Cerebellar cortex (tissue), 1 donor: Measurements from ENCODE around the gene PGF.
A peak's percentile ranks its signal among the peaks of the same experiment; 100 is the strongest.

ENCODE experiments used
- DNase-seq: peaks from one replicate; pipeline ENCODE4 v3.0.0-alpha.2; 2015; ENCODE audit warnings: low spot score

Gene PGF

DNA sequence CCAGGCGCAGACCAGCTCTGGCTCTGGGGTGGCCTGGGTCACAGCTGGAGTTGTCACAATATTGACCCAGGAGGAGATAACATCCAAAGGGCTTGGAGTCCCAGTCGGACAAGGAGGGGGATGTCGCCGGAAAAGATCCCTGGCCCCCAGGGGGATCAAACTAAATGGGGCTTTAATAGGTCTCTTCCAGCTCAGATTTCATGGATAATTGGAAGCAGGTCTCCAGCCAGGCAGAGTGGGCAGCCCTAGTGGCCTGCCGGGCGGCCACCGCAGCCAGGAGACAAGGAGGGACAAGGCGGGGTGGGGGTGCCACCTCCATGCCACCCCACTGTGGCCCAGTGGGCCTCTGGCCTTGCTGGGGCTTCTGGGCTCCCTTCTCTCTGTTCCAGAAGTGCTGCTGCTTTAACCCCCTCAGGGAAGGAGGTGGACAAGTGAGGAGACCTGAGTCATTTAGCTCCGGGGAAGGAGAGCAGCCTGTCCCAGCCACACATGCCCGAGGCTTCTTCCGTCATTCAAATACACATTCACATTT is 23.1 kb upstream of the PGF start:
- no peak for DNase-seq

- no peak for DNase-seq
These were observed 22.5 kb upstream of the PGF start for GRCh38 chr14:74977901-74978385.

DNA sequence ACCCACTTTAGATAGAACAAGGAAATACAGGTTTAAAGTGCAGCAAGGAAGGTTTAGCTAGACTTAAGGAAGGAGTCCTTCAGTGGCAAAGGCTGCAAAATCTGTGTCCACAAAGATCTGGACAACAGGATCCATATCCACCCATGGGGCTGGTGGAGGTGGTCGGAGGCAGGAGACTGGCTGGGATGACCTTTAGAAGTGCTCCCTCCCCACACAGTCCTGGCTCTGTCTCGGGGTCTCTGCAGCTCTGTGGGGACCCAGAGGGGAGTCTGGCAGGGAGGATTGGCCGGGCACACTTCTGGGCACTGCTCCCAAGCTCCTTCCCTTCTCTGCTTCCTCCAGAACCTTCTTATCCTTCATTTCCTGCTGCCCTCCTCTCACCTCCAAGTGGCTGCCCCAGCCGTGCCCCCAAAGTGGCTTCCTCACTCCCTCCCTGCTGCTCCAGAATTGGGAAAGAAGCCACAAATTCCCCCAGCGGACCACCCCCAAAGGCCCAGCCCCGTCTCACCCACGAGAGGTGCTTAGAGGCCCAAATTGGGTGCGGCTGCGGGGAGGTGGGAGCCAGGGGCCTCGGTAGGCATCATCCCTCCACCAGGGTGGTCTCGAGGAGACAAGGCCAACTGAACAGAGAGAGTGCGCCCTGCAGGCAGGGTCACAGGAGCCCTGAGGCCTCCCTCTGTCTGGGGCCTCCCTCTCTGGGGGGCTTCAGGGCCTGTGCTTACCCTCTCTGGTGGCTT is 21.9 kb upstream of the PGF start:
- DNase-seq = no peak

DNA sequence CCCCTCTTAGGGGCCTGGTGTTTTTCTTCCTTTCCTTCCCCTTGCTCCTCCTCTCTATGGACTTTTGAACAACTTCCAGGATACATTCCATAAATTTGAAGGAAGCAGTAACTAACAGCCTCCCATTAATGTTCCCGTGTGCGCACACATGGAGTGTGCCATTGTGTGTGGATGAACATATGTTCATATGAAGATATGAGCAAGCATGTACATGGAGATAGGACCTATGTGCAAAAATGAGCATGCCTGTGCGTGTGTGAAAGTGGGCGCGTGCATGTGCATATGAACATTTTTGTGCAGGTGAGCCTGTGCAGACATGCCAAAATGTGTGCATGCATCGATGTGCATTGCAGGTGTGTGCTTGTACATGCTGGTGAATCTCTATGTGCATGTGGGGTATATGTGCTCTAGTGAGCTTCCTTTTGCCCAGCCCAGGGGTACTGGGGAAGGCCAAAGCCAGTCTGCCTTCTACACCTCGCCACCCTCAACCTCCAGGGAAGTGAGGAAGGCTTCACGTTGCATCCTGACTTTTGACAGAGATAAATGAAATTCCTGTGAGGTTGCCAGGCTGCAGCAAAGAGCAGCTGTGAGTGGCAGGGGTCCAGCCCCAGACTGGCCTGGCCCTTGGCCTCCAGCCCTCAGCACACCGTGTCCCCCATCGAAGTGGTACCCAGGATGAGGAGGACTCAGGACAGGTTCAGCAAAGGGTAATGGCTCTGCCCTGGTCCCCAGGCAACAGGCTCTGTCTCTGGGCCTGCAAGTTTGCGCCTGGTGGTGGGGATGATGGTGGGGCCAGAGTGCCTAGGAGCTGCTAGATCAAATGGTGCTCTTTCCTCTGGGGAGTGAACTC is 21.1 kb upstream of the PGF start:
- DNase-seq = no peak

DNA sequence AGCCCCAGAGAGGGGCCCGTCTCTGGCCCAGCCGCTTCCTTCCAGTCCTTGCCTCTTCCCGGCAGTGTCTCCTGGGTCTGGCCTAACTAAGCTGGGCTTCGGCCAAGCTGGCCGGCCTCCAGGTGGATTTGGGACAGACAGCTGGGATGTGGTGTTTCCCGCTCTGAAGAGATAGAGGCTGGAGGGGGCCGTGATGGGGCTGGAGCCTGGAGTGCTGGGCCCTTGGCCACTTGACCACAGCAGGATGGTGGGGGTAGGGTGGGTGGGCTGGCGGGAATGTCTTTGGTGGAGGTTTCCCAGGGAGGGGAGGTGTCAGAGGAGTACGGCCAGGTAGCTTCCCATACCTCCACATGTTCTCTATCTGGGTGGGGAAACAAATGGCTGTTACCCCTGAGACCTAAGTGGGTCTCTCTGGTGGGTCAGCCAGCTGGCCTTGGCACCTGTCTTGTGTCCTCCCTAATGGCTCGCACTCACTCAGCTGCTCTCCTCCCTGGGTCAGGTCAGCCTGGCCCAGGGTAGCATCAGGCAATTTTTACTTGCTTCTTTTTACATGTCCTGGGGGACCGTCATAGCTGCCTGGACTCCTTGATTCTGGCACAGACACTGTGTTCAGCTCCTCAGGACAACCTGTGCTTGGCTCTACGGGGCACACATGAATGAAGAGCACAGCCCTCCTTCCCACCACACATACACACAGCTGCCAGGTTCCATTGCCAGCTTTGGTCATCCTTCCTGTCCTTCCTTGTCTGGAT is 19.8 kb upstream of the PGF start:
- DNase-seq = no peak

DNA sequence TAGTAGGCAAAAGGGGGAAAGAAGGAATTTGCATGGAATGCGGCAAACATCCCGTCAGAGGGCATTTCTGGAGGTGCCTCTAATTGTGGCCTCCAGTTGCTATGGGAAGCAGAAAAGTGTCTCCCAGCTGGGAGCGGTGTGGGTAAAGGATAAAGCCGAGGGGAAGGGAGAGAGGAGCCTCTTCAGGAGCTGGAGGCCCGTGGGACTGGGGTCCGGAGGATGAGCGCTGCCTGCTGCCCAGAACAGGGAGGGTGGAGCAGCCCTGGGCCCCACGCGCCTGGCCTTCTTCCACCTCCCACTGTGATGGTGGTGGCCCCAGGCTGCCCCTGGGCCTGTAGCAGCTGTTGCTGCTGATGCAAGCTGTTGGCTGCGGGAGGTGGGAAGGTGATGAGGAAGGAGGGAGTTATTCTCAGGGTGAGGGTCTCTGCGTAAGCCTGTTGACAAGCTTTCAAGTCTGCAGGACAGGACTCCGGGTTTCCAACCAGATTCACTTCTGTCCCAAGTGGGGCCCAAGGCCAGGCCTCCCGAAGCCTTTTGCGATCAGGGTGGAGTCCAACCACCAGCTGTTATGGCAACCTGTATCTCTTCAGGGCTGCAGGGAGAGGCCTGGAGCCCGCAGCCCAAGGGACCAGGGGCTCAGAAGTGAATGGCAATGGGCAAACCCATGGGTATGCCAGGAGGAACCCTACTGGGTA is 19.1 kb upstream of the PGF start:
- DNase-seq = no peak

GRCh38 chr14:74973905-74974363 is 18.5 kb upstream of the PGF start:
- no peak for DNase-seq

GRCh38 chr14:74973003-74973653 is 17.7 kb upstream of the PGF start:
- DNase-seq = no peak

DNA sequence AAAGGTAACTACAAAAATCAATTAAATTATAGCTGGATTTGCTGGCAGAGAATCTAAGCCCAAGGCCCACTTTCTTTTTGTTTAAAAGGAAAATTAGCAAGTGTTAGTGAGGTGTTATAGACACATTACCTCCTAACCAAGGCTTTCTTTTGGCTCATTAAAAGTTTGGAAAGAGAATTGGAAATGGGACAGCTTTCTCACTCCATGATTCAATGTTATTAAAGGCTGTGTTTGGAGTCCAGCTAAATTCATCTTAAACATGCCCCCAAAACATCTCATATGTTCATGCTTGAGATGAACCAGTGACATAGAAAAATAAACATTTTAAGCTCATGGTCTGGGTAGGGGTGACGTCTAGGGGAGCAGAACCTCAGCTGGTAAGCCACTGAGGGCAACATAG is 13.4 kb upstream of the PGF start:
- no peak for DNase-seq

DNA sequence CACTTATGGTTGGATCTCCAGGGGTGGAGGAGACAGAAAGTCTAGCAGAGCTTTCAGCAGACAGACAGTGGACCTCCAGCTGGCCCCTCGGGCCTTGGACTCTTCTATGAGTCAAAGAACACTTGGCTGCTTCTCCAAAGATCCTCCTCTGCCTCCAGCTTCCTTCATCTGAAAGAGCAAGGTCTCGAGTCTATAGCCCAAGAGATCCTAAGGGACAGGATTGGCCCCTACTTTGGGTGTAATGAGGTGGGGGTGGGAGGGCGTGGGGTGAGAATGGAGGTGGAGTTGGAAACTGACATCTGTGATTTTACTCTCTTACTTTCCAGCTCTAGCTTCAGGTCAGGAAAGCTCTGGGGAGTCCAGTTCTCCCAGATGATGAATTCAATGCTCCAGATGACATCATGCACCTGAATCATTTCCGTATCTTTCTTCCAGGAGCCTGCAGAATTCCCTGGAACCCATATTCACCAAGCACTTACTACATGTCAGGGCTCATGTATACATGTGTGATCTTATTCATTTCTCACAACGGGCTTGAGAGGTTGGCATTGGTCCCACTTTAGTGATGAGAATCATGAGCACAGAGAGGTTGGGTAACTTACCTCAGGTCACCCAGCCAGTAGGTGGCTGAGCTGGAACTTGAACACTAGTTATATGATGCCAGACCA is 10.2 kb upstream of the PGF start:
- no peak for DNase-seq

DNA sequence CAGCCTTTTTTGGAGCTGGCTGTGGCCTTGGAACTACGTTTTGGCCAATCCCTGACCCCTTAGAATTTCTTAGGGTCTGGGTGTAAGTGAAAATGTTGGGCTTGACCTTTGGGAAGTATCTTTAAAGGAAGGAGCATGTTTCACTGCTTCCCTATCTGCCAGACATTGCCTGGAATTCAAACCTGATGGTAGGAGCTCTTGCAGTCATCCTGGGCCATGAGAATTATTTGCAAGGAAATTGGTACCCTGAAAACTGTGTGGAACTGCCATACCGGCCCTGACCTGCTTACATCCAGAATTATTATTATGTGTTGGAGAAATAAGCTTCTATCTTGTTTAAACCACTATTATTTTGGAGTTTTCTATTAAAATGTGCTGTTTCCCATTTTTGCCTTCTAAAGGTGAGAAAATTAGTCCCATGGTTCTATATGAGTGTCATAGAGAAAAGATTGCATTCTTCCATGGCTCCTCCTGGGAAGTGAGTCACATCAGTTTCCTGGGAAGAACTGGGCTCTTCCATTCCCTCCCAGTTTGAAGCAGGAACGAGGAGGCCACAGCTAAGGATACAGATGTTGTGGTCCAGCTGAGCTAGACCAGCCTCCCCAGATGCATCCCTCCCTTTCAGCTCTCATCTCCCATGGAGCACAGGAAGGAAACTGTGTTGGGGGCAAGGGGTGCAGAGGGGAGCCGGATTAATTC is 9.5 kb upstream of the PGF start:
- DNase-seq = no peak

DNA sequence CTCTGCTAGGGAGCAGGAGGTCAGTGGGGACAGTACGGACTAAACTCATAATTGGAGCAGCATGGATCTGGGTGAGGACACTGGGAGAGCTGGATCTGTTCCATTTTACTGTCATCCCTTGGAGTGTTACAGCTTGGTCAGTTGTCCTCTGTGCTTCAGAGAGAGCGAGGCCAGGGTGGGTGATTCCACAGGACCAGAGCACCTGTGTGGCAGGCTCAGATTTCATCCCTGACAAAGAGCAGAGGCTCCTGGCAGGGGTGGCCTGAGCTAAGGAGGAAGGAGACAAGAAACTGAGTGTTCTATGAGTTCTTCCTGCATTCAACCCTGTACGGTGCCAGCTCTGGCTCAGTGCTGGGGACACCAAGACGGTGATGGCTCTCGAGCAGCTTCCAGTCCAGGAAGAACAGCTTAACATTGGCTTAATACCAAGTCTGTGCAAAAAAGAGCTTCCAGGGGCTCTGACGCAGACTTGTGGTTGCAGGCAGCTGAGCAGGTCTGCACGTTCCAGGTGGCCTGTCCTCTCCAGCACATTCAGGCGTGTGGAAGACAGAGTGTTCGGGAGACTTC is 8.4 kb upstream of the PGF start:
- peak; percentile 18 for DNase-seq

GRCh38 chr14:74963178-74963704 is 7.8 kb upstream of the PGF start:
- no peak for DNase-seq

DNA sequence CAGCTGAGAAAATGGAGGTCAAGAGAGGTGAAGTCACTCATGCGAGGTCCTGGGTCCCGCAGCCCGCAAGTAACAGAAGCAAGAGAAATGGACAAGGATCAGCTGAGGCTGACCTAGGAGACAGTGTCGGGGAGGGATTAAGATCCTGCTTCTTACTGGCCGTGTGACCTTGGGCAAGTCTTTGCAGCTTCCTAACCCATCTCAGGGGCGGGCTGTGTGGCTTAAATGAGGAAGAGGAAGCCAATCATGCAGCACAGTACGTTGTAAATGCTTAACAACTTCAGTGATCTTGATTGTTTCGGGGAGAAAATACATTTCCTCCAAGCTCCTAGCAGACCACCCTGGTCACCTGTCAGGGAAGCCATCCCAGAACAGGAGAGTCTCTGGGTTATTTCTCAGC is 7.1 kb upstream of the PGF start:
- DNase-seq = no peak

DNA sequence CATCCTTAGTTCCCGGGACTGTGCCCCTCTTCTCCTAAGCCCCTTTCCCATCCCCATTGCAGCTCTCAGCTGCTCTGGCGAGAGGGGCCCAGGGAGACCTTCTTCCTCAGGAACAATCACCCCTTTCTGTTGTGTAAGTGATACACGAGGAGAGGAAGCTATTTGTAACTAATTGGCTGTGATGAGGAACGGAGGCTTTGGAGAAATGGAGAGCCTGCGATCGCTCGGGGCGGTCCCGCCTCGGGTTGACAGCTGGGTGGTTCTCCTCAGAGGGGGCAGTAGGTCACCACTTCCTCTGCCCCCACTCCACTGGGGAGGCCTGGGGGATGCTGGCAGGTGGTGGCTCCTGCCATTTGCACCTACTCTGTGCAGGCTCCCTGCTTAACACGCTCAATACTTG is 6.6 kb upstream of the PGF start:
- no peak for DNase-seq

DNA sequence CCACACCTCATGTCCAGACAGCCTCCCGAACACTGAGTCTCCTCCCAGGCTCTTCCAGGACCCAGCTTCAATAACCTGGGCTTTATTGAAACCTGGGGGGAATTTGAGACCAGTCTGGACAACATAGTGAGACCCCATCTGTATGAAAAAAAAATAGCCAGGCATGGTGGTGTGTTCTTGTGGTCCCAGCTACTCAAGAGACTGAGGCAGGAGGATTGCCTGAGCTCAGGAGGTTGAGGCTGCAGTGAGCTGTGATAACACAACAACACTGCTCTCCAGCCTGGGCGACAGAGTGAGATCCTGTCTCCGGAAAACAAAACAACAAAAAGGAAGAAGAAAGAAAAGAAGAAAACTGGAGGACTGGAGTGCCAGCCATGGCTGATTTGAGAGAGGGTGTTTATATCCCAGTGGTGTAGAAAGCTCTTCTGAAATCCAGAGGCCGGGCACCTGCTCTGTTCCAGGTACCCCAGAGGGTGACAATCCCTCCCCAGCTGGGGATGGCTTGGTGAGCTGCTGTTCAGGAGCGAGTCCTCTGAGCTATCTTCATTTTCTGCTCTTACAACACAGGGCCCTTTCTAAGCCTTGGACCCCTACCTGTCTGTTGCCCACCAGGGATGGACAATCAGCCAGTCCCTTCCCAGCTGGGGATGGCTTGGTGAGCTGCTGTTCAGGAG is 6.0 kb upstream of the PGF start:
- DNase-seq = no peak

GRCh38 chr14:74960736-74961135 is 5.3 kb upstream of the PGF start:
- no peak for DNase-seq

DNA sequence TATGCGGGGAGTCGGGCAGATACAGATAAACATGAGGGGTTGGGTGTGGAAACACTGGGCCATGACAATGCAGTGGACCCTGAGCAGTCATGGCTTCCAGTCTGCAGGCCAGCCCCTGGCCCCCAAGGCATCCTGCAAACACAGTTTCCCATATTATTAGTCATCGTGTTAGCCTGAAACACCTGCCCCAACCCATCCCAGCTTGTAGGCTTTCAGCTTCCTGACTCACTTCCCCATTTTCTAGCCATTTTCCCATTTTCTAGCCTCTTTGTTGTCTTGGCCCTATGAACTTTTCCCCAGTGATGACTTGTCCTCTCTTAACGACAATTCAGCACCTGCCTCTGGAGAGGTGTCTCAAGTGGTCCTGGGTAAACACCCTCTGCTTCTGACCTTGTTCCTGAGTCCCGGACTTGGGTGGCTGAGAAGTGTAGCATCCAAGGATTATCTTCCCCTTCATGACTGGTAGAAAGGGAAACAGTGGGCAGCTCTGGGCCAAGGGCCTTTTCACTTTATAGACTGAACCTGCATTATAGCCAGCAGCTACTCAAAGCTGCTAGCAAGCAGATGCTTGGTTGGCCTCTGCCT is 4.3 kb upstream of the PGF start:
- no peak for DNase-seq
